HepG2 (cell line): ENCODE measurements around the gene RBM45. TPM values are rescaled to one million over a fixed set of nuclear protein-coding genes. Genes with fewer than 3 reads are reported as not detected.

Source experiments
- CHCHD3 ChIP-seq: sonication (generic); formaldehyde crosslinking; IDR thresholded peaks from 2 replicates; pipeline ENCODE4 v1.8.0; 2022; ENCODE audit warnings: mild to moderate bottlenecking, missing genetic modification reagents, moderate library complexity
- FOXA1 ChIP-seq, 2 experiments: fragments of 450-650 bp in 1 of 2; sonication (generic) in 1 of 2; formaldehyde crosslinking in 1 of 2; IDR thresholded peaks; 2 replicates each; pipeline versions ENCODE4 v1.4.0 to v1.6.1; 2016 to 2020; ENCODE audit warnings: missing genetic modification reagents in 1 of 2
- FOXC1 ChIP-seq: sonication (generic); formaldehyde crosslinking; IDR thresholded peaks from 2 replicates; pipeline ENCODE4 v1.8.0; 2022; ENCODE audit warnings: mild to moderate bottlenecking, missing genetic modification reagents, borderline replicate concordance
- LCORL ChIP-seq, 2 experiments: fragments of 450-650 bp in 1 of 2; sonication (generic) in 1 of 2; formaldehyde crosslinking in 1 of 2; IDR thresholded peaks; 2 replicates each; pipeline versions ENCODE4 v1.5.0 to v1.6.1; 2017 to 2020; ENCODE audit warnings: antibody characterized with exemption in 1 of 2, missing genetic modification reagents in 1 of 2
- MAF1 ChIP-seq: sonication (generic); formaldehyde crosslinking; IDR thresholded peaks from 2 replicates; pipeline ENCODE4 v1.5.0; 2020; ENCODE audit warnings: missing genetic modification reagents, borderline replicate concordance
- MAFF ChIP-seq: IDR thresholded peaks from 2 replicates; pipeline ENCODE4 v1.6.1; 2011; ENCODE audit warnings: low read depth, low read length, improper control_type of control experiment
- MED13 ChIP-seq: sonication (generic); formaldehyde crosslinking; IDR thresholded peaks from 2 replicates; pipeline ENCODE4 v1.5.0; 2020; ENCODE audit warnings: missing genetic modification reagents
- PATZ1 ChIP-seq: sonication (generic); formaldehyde crosslinking; IDR thresholded peaks from 2 replicates; pipeline ENCODE4 v1.4.0; 2020; ENCODE audit warnings: missing genetic modification reagents
- PITX1 ChIP-seq: sonication (generic); formaldehyde crosslinking; IDR thresholded peaks from 2 replicates; pipeline ENCODE4 v1.5.1; 2020; ENCODE audit warnings: mild to moderate bottlenecking, missing genetic modification reagents
- PLSCR1 ChIP-seq: sonication (generic); formaldehyde crosslinking; IDR thresholded peaks from 2 replicates; pipeline ENCODE4 v1.5.0; 2020; ENCODE audit warnings: missing genetic modification reagents, mild to moderate bottlenecking, borderline replicate concordance
- PRDM10 ChIP-seq: sonication (generic); formaldehyde crosslinking; IDR thresholded peaks from 2 replicates; pipeline ENCODE4 v1.4.0; 2020; ENCODE audit warnings: low read depth, missing genetic modification reagents
- RXRB ChIP-seq: IDR thresholded peaks from 2 replicates; pipeline ENCODE4 v1.6.1; 2016; ENCODE audit warnings: borderline replicate concordance, missing genetic modification reagents, missing compliant biosample characterization
- STAT5B ChIP-seq: sonication (generic); formaldehyde crosslinking; IDR thresholded peaks from 2 replicates; pipeline ENCODE4 v1.4.0; 2020; ENCODE audit warnings: missing genetic modification reagents
- ZBTB2 ChIP-seq: sonication (generic); formaldehyde crosslinking; IDR thresholded peaks from 2 replicates; pipeline ENCODE4 v1.8.0; 2022; ENCODE audit warnings: low read depth, missing genetic modification reagents
- ZNF160 ChIP-seq: sonication (generic); formaldehyde crosslinking; IDR thresholded peaks from 2 replicates; pipeline ENCODE4 v1.8.0; 2022; ENCODE audit warnings: mild to moderate bottlenecking, inconsistent platforms, missing genetic modification reagents
- ZNF20 ChIP-seq: sonication (generic); formaldehyde crosslinking; IDR thresholded peaks from 2 replicates; pipeline ENCODE4 v1.4.0; 2020; ENCODE audit warnings: mild to moderate bottlenecking, moderate library complexity, missing genetic modification reagents
- ZNF296 ChIP-seq: sonication (generic); formaldehyde crosslinking; conservative IDR thresholded peaks from 2 replicates; pipeline ENCODE4 v1.5.0; 2020; ENCODE audit warnings: mild to moderate bottlenecking, missing genetic modification reagents
- ZNF552 ChIP-seq: sonication (generic); formaldehyde crosslinking; IDR thresholded peaks from 2 replicates; pipeline ENCODE4 v1.9.0; 2022; ENCODE audit warnings: missing genetic modification reagents, mild to moderate bottlenecking, borderline replicate concordance
- ZSCAN30 ChIP-seq: sonication (generic); formaldehyde crosslinking; IDR thresholded peaks from 2 replicates; pipeline ENCODE4 v1.5.0; 2020; ENCODE audit warnings: mild to moderate bottlenecking, missing genetic modification reagents
- polyA plus RNA-seq, 8 experiments: library from polyadenylated mRNA; depleted of rRNA in 3 of 8; stranded (reverse) in 7 of 8; unstranded in 1 of 8; fragments of >200 nt; fragmentation: Illumina TruSeq in 4 of 8; extraction: Trizol in 4 of 8; gene quantifications; 2 replicates each; pipeline versions ENCODE4 v1.2.1 to v1.2.3, GENCODE V29; 2011 to 2016; ENCODE audit warnings: low read depth in 4 of 8, missing spikeins in 1 of 8, mixed read lengths in 1 of 8; ENCODE audit not compliant: insufficient read depth in 1 of 8
- total RNA-seq, 5 experiments: library from RNA; depleted of rRNA; stranded (reverse); fragments of >200 nt; fragmentation: Illumina TruSeq; extraction: Trizol; gene quantifications; 2 replicates each; pipeline ENCODE4 v1.2.3, GENCODE V29; 2016; ENCODE audit warnings: low read depth in 1 of 5

Gene RBM45
- total and polyA plus RNA-seq, 2 of the 13 experiments (the other 11 are each of a cell fraction or from before 2014, with no cell fraction given): 5.7 to 25.2 TPM

- no peak for TF ChIP-seq CHCHD3 (CRISPR knock-in tag)
- TF ChIP-seq PITX1 (CRISPR knock-in tag): no peak; the same call in 1 of the 2 replicates
- TF ChIP-seq PLSCR1 (CRISPR knock-in tag): no peak
- TF ChIP-seq FOXA1 (IDR thresholded peaks at IDR 0.05): no peak
- no peak for TF ChIP-seq FOXA1 (CRISPR knock-in tag; IDR thresholded peaks at IDR 0.05)
- no peak for TF ChIP-seq LCORL (IDR thresholded peaks at IDR 0.05)
- peak; percentile 89 for TF ChIP-seq LCORL (CRISPR knock-in tag; IDR thresholded peaks at IDR 0.05)
- TF ChIP-seq MAFF: no peak
- peak; percentile 53 for TF ChIP-seq PATZ1
- peak; percentile 63; the same call in 1 of the 2 replicates for TF ChIP-seq RXRB
- TF ChIP-seq ZNF296 (CRISPR knock-in tag): no peak
- TF ChIP-seq MAF1 (CRISPR knock-in tag): peak; percentile 54; the same call in 1 of the 2 replicates
- peak; percentile 81 for TF ChIP-seq FOXC1 (CRISPR knock-in tag)
- TF ChIP-seq ZNF160: no peak; the same call in 1 of the 2 replicates
- TF ChIP-seq ZNF20: no peak
- TF ChIP-seq ZBTB2 (CRISPR knock-in tag): peak; percentile 37; the same call in 1 of the 2 replicates
- TF ChIP-seq ZNF552 (CRISPR knock-in tag): no peak
- no peak for TF ChIP-seq MED13 (CRISPR knock-in tag)
- no peak; the same call in 1 of the 2 replicates for TF ChIP-seq ZSCAN30 (CRISPR knock-in tag)
- TF ChIP-seq PRDM10: no peak; the same call in 1 of the 2 replicates
- TF ChIP-seq STAT5B: no peak; the same call in 1 of the 2 replicates
Observed at GRCh38 chr2:178072383-178073301, 39.6 kb upstream of the RBM45 start, which contains the start of gene PDE11A (continued).
